SK-N-DZ (cell line): ENCODE measurements around the gene NEB.
"Not testable (repeated sequence)": the region's sequence is repeated elsewhere in the genome, so short reads cannot be mapped to it uniquely, and the experiment has no call there.

Experiments
- DNase-seq: peaks from one replicate; pipeline ENCODE4 v3.0.0-alpha.2; 2015; ENCODE audit warnings: low spot score

The NEB gene

GRCh38 chr2:151708788-151709187 is 25.5 kb downstream of the NEB start:
- DNase-seq, result no peak

DNA sequence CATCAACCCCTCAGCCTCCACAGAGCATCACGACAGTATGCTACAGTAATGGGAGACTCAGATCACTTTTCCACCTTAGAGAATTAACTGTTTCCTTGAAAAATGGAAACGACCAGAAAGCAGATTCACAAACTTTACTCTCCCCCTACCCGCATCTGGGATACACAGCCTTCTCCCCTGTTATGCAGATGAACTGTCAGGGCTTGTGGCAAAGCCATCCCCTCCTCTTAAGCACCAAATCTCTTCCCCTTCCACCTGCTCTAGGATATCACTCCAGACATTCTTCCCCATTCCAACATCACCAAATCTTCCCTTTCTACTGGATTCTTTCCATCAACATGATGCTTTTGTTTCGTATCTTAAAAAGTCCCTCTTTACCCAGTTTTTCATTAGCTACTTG is 26.4 kb downstream of the NEB start:
- no peak for DNase-seq

DNA sequence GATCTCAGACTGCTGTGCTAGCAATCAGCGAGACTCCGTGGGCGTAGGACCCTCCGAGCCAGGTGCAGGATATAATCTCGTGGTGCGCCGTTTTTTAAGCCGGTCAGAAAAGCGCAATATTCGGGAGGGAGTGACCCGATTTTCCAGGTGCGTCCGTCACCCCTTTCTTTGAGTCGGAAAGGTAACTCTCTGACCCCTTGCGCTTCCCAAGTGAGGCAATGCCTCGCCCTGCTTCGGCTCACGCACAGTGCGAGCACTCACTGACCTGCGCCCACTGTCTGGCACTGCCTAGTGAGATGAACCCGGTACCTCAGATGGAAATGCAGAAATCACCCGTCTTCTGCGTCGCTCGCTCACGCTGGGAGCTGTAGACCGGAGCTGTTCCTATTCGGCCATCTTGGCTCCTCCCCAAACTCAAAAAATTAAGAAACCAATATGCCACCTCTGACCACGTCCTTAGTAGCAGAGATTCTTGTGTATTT is 29.8 kb downstream of the NEB start:
- not testable (repeated sequence) for DNase-seq

- not testable (repeated sequence) for DNase-seq
These were observed 36.1 kb downstream of the NEB start for GRCh38 chr2:151698134-151698533.

DNA sequence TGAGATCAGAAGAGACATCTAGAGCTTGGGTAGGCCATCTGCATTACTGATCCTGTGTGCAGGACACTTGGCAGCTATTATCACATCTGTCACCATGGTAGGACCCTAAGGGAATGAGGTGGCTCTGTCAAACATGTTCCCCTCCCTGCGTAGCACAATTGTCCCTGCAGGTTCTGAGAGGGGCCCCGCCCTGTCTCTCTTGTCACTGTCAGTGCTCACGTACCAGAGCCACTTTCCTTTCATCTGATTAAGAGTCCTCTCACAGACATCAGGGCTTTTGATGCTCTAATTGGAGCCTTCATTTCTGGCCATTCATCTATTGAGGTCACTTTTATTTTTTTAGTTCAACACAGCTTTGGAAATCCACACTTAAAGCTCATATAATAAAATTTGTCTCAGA is 38.5 kb downstream of the NEB start:
- peak; percentile 32 for DNase-seq

- no peak for DNase-seq
These were observed 42.6 kb downstream of the NEB start for GRCh38 chr2:151691631-151692030.

DNA sequence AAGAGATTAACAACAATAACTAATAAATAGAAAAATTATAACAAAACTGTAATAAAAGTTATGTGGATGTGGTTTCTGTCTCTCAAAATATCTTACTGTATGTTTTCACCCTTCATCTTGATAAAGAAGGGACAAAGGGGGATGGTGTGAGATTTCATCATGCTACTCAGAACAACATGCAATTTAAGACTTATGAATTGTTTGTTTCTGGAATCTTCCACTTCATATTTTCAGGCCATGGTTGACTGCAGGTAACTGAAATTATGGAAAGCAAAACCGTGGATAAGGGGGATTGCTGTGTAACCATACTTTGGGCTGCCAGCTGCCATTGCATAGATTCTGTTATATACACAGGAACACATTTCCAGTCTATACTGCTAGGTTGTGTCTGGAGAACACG is 45.6 kb downstream of the NEB start:
- no peak for DNase-seq

DNA sequence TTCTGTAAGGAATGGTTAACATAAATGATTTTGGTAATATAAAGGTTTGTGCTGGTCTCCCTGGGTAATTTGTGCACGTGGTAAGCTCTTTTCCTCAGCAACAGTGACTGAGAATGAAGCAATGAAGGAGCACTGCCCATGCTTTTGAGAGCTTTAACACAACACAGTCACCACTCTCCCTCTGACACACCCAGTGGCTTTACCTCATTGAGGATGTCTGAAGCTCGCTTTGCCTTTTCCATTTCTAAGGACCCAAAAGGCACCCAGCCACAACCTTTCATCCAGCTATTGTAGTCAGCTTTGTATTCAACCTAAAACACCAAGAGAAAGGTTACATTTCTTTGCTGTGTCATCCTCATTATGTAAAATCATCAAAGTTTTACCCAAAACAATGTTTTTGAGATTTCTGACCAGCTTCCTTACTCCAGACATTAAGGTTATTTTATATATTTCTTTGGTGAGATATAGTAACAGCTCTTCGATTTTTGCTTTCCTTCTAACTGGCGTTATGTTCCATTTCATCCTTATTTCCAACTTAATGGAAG is 51.7 kb downstream of the NEB start:
- DNase-seq, result no peak

DNA sequence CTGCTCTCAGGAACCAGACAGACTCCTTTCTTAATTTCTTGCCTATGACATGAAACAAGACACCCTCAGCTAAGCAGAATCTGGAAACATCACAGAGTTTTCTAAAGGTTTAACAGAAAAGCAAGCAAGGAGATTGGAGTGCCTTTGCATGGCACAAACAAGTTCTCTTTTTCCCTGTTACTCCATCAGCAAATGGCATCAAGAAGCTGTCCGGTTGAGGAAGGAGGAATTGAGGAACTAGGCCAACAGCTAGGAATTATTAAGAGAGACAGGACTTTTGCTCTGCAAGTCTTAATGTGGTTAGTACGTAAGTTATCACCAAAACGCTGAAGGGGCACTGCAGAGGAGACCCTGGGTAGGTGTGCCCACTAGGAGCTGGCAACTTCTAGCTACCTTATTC is 53.2 kb downstream of the NEB start:
- DNase-seq, result no peak

GRCh38 chr2:151679994-151680393 is 54.3 kb downstream of the NEB start:
- DNase-seq, result no peak

- no peak for DNase-seq
These were observed 55.4 kb downstream of the NEB start for GRCh38 chr2:151678849-151679248.

DNA sequence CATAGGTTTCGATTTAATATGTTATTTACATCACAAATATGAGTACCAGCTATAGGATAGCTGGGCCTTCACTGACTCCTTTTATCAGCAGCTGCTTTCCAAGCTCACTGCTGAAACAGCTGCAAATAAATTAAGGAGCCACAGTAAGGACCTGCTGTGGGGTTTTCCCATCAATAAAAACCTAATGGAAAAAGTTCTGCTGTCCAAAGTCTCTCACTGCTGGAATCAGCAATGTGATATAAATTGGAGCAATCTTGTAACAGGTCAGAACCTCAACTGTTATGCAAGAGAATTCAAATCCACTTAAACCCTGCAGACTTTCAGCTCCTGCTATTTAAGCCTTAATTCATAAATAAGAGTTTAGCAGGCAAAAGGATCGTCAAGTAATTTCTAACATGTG is 61.3 kb downstream of the NEB start:
- DNase-seq, result no peak

- DNase-seq, result no peak
These were observed 62.0 kb downstream of the NEB start for GRCh38 chr2:151672277-151672676.

DNA sequence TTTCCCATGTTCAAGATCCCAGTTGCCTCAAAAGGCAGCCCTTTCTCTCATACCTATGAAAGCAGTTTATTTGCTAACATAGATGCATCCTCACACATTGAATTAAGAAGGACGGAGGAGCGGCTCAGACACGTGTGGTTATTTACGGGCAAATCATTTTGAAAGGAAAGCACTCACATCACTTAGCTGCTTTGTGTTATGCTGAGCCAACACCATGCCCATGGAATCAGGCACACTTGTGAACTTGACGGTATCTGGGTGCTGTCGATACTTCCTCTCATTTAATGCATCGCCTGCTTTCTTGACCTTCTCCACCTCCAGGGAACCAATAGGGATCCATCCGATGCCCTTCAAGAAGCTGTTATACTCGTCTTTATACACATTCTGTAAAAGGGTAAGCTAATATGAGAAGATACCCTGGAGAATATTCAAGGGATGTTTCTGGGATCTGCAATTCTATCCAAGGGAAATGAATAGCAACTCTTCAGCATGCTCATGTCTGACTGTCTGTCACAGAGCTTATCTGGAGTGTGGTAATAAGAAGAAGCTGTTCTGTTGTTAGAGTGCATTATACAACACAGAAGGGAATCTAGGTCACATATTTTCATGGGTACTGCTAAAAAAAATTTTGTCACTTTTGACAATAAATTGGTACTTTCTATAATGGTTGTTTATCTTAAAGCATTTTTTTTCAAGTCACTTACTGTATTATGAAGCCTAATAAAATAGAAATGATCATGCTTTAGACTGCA is 63.3 kb downstream of the NEB start:
- DNase-seq, result no peak

DNA sequence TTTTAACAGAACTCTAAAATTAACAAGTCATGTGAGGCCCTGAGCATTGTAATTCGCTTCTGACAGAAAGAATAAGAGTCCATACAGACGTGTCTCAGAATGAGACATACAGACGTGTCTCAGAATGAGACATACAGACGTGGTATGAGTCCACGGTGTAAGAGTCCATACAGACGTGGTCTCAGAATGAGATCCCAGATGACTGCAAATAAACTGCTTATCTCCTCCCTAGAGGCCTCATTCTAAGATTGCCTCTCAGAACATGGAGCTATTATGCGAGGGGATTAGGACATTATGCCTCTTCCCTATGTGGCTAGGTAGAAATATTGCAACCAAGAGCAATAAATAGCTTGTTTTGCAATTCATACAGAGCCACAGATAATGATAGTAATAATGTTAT is 63.9 kb downstream of the NEB start:
- no peak for DNase-seq

DNA sequence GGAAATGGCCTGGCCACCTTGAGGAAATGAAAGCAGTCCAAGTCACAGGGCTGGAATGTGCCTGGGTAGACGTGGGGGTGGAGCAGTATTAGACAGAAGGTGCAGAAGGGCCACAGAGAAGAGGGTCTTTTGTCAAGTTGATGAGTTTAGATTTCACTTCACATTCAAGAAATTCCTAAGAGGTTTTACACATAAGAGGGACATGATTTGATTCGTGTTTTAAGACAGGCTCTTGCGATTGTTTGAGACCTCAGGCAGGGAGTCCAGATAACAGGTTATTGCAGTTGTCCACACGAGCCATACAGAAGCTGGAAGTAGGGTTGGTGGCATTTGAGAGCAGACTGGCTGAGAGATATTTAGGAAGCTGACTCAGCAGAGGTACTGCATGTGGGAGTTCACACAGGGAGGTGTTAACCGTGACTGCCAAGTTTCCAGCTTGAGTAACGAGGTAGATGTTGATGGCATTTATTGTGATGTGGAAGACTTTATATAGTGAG is 64.6 kb downstream of the NEB start:
- DNase-seq, result no peak

DNA sequence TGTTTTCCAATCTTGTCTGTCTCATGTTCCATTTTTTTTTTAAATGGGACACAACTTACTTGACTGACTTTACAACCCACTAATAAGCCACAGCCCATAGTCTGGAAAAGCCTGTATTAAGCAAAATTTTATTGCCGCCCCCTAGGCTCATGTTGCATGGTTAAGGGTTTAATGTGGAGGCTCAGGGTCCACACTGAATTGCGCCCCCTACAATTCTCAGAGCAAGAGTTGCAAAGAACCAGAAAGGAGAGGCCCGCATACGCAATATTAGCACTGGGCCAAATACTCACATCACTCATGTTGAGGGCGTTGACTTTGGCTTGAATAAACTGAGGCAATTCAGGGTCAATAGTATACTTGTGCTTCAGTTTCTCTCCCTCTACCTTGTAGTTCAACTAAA is 65.5 kb downstream of the NEB start:
- no peak for DNase-seq

- no peak for DNase-seq
These were observed 68.3 kb downstream of the NEB start for GRCh38 chr2:151665959-151666358.

DNA sequence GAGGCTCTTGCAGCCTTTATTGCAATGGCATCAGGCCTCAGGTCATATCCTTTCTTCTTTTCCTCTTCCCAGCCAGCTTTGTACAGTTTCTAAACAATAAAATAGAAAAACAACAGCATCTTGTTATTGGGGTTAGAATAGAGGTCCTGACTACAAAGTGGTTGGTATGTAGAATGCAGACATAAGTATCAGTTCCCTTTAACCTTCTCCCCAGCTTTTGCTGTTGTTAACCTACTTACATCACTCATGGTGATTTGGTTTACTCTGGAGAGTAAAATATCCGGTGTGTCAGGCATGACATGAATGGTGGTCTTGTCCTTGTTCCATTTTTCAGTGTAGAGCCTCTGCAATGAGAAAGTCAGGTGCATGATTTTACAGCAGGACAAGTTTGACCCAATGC is 69.8 kb downstream of the NEB start:
- no peak for DNase-seq

DNA sequence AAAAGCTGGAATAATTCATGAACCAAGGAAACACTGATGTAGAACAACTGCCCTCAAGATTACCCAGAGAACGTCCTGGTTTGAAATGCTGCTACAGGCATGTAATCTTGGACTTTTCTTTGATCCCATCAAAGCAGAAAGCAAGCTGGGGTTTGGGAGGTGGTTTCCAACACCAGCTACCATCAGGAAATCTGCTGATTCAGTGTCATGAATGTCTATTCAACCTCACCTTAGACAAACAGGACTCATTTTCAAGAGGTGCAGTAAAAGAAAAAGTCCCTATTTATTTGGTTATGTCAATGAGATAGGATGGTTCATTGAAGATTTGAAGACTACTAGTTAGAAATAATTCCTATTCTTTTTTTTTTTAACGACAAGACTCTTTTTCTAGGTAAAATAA is 72.7 kb downstream of the NEB start:
- DNase-seq, result no peak

- DNase-seq, result no peak
These were observed 76.2 kb downstream of the NEB start for GRCh38 chr2:151658081-151658480.

DNA sequence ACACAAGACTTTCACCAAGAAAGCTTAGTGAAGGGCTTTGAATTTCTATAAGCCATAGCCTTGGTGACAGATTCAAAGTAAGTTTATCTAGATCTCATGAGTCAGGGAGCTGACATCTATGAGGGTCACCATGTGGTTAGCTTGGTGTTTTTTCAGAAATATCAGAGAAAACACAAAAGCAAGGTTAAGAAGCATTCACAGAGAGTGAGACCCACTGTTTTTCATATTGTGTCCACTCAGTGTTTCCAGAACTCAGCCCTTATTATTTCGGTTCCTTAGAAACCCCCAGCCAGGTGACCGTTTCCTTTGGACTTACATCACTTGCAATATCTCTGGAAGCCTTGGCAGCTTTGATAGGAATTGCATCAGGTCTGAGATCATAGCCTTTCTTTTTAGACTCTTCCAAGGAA is 76.6 kb downstream of the NEB start:
- no peak for DNase-seq

GRCh38 chr2:151655663-151656398 is 78.4 kb downstream of the NEB start:
- DNase-seq, result peak; percentile 37
